Measurements from ENCODE around the gene NFE2L1.

DNA sequence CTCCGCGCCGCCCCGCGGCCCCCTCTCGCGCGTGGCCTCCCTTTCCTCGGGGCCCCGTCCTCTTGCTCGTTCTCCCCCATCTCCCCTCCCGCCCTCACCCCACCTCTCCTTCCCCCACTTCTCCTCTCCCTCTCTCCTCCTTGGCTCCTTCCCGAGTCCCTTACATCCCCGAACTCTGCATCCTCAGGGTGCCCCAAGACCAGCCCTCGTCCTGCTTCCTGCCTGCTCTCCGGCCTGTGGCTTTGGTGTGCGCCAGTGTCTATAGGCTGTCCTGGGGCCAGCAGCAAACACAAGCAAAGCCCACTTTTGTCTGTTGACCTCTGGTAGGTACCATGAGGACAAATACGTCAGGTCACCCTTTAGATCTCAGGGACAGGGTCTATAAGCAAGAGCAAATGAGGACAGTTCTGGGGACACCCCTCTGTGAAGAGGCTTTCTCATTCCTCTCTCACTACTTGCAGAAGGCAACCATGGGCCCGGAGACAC lies 10.3 kb upstream of the NFE2L1 start:
- TF ChIP-seq CTCF (IDR thresholded peaks at IDR 0.05) (no peak), POLR2A (IDR thresholded peaks at IDR 0.05) (no peak)

Measured in thyroid gland (tissue), 4 donors.